GM23248 (cell line): ENCODE results near the gene PLCB3.

Source experiments
- EZH2 ChIP-seq: fragments of 200-600 bp; sonication (generic); IDR thresholded peaks from 2 replicates; pipeline ENCODE4 v1.6.1; 2018; ENCODE audit warnings: antibody characterized with exemption, mild to moderate bottlenecking; ENCODE audit not compliant: insufficient read depth, poor library complexity, severe bottlenecking
- EZH2phosphoT487 ChIP-seq: fragments of 200-600 bp; sonication (generic); IDR thresholded peaks from 2 replicates; pipeline ENCODE4 v1.6.1; 2018; ENCODE audit warnings: antibody characterized with exemption, moderate library complexity, mild to moderate bottlenecking, low read depth; ENCODE audit not compliant: insufficient read depth

GRCh38 chr11:64244966-64245365, 6.4 kb upstream of the PLCB3 start:
- TF ChIP-seq EZH2phosphoT487, result no peak
- no peak for TF ChIP-seq EZH2
